OCI-LY7 (cell line): ENCODE measurements around the gene PKIB. TPM values are rescaled to one million over a fixed set of nuclear protein-coding genes. Genes with fewer than 3 reads are reported as not detected.

ENCODE experiments used
- BruUV-seq: library from RNA; stranded (reverse); fragments of 400-500 nt; replicated peaks from 2 replicates; lab custom pipeline; 2021; lab: Mats Ljungman, UMichigan
- CTCF ChIA-PET: fragments of 300-600 bp; sonication (Branson Sonifier 250); formaldehyde crosslinking; loops from one replicate; lab custom pipeline; 2022; ENCODE audit warnings: antibody characterized with exemption; ENCODE audit not compliant: unreplicated experiment; lab: Charles Lee
- POLR2A ChIA-PET: fragments of 300-600 bp; sonication (Branson Sonifier 250); formaldehyde crosslinking; loops from one replicate; lab custom pipeline; 2022; ENCODE audit warnings: antibody characterized with exemption; lab: Charles Lee
- DNase-seq: peaks from one replicate; pipeline ENCODE4 v3.0.0-alpha.2; 2015; ENCODE audit warnings: low spot score
- H2AFZ ChIP-seq: fragments of 200-600 bp; sonication (generic), shearing (Covaris generic); 2 replicates; pipeline ENCODE4 v1.6.1; 2014; ENCODE audit warnings: mild to moderate bottlenecking, antibody characterized with exemption, low read length, moderate library complexity
- H3K27ac ChIP-seq: fragments of 200-600 bp; sonication (generic); 2 replicates; pipeline ENCODE4 v1.5.1; 2014; ENCODE audit warnings: mixed run types, low read depth, mild to moderate bottlenecking, moderate library complexity, low read length, inconsistent platforms; ENCODE audit not compliant: poor library complexity, severe bottlenecking
- H3K36me3 ChIP-seq: fragments of 200-600 bp; sonication (generic); 2 replicates; pipeline ENCODE4 v1.6.1; 2014; ENCODE audit warnings: mild to moderate bottlenecking, antibody characterized with exemption, low read length, moderate library complexity, mixed read lengths; ENCODE audit not compliant: insufficient read depth
- H3K4me1 ChIP-seq: fragments of 200-600 bp; sonication (generic); 2 replicates; pipeline ENCODE4 v1.5.1; 2014; ENCODE audit warnings: mild to moderate bottlenecking, low read length; ENCODE audit not compliant: insufficient read depth, poor library complexity, severe bottlenecking
- H3K4me2 ChIP-seq: fragments of 200-600 bp; sonication (generic); 2 replicates; pipeline ENCODE4 v1.6.1; 2014; ENCODE audit warnings: mild to moderate bottlenecking, low read length
- H3K4me3 ChIP-seq: fragments of 200-600 bp; sonication (generic); 2 replicates; pipeline ENCODE4 v1.5.1; 2014; ENCODE audit warnings: mild to moderate bottlenecking, low read depth, low read length; ENCODE audit not compliant: poor library complexity, severe bottlenecking
- H3K79me2 ChIP-seq: fragments of 200-600 bp; sonication (generic); 2 replicates; pipeline ENCODE4 v1.6.1; 2016; ENCODE audit warnings: low read depth, mild to moderate bottlenecking, low read length, moderate library complexity, mixed read lengths; ENCODE audit not compliant: insufficient read depth
- H3K9me2 ChIP-seq: fragments of 200-600 bp; sonication (generic); 2 replicates; pipeline ENCODE4 v1.6.1; 2016; ENCODE audit warnings: mild to moderate bottlenecking, low read length, mixed read lengths; ENCODE audit not compliant: insufficient read depth
- H3K9me3 ChIP-seq: fragments of 200-600 bp; sonication (generic); 2 replicates; pipeline ENCODE4 v1.6.1; 2014; ENCODE audit warnings: mild to moderate bottlenecking, mixed run types, low read length, mixed read lengths
- H4K20me1 ChIP-seq: fragments of 200-600 bp; sonication (generic); 2 replicates; pipeline ENCODE4 v1.6.1; 2014; ENCODE audit warnings: mild to moderate bottlenecking, antibody characterized with exemption, low read length, moderate library complexity, mixed read lengths; ENCODE audit not compliant: insufficient read depth
- CTCF ChIP-seq: fragments of 200-600 bp; sonication (generic); conservative IDR thresholded peaks from 2 replicates; pipeline ENCODE4 v1.5.1; 2014; ENCODE audit warnings: mild to moderate bottlenecking, antibody characterized with exemption, low read length, moderate library complexity, mixed read lengths
- EZH2phosphoT487 ChIP-seq: fragments of 200-600 bp; sonication (generic); IDR thresholded peaks from 2 replicates; pipeline ENCODE4 v1.6.1; 2018; ENCODE audit warnings: low read depth, borderline replicate concordance, mild to moderate bottlenecking, mixed run types, antibody characterized with exemption, low read length, moderate library complexity, mixed read lengths
- intact Hi-C: fragments of 100-400 bp; cut with micrococcal nuclease; formaldehyde crosslinking; loops from one replicate; pipeline ENCODE4 v1.10.0; 2022; ENCODE audit not compliant: unreplicated experiment
- total RNA-seq, 2 experiments: library from RNA; depleted of rRNA in 1 of 2; stranded (reverse); fragments of >200 nt in 1 of 2; shearing (Covaris generic) in 1 of 2; gene quantifications; 2 replicates each; pipeline ENCODE4 v1.2.3, GENCODE V29; 2014 to 2022

Gene PKIB
- total RNA-seq, 2 experiments from 2014 or later, result 0.46 TPM; not detected in 1

GRCh38 chr6:122736163-122736562 lies 126.0 kb downstream of the PKIB start:
- no peak overlapping the region for H2AFZ ChIP-seq
- TF ChIP-seq CTCF (no peak), EZH2phosphoT487 (no peak)
- no peaks in the 10 kb centered on the region for H4K20me1 ChIP-seq
- no peaks in the 10 kb centered on the region for H3K79me2 ChIP-seq
- no peaks in the 10 kb centered on the region for H3K4me1 ChIP-seq
- ChIA-PET CTCF (no interaction called here), POLR2A (no interaction called here)
- intact Hi-C loops, result no loop called here
- BruUV-seq, result no TSS peak
- H3K4me2 ChIP-seq, result no peak overlapping the region
- H3K9me3 ChIP-seq, result no peaks in the 10 kb centered on the region
- H3K9me2 ChIP-seq, result no peaks in the 10 kb centered on the region
- DNase-seq, result no peak
- no peak overlapping the region for H3K4me3 ChIP-seq
- H3K36me3 ChIP-seq, result no peaks in the 10 kb centered on the region
- no peak overlapping the region for H3K27ac ChIP-seq

- ChIA-PET POLR2A (no interaction called here), CTCF (no interaction called here)
- BruUV-seq, result no TSS peak
- TF ChIP-seq CTCF (no peak), EZH2phosphoT487 (no peak)
- H3K4me1 ChIP-seq, result no peaks in the 10 kb centered on the region
- H3K9me3 ChIP-seq, result no peaks in the 10 kb centered on the region
- no peak overlapping the region for H3K4me2 ChIP-seq
- no peak overlapping the region for H3K4me3 ChIP-seq
- H3K36me3 ChIP-seq, result no peaks in the 10 kb centered on the region
- intact Hi-C loops, result no loop called here
- H4K20me1 ChIP-seq, result no peaks in the 10 kb centered on the region
- no peak overlapping the region for H3K27ac ChIP-seq
- H3K79me2 ChIP-seq, result no peaks in the 10 kb centered on the region
- H2AFZ ChIP-seq, result no peak overlapping the region
- DNase-seq, result no peak
- H3K9me2 ChIP-seq, result no peaks in the 10 kb centered on the region
Observed at GRCh38 chr6:122736616-122737015, 126.4 kb downstream of the PKIB start.

- no peak for TF ChIP-seq CTCF
- no peak for TF ChIP-seq EZH2phosphoT487
- BruUV-seq, result no TSS peak
- DNase-seq, result no peak
- H3K4me2 ChIP-seq, result no peak overlapping the region
- intact Hi-C loops, result no loop called here
- no peaks in the 10 kb centered on the region for H3K79me2 ChIP-seq
- H4K20me1 ChIP-seq, result no peaks in the 10 kb centered on the region
- no peak overlapping the region for H3K4me3 ChIP-seq
- no peaks in the 10 kb centered on the region for H3K36me3 ChIP-seq
- no peaks in the 10 kb centered on the region for H3K9me3 ChIP-seq
- POLR2A ChIA-PET, result interaction anchor here (0.7 kb wide), 1 partner anchor 180 kb away, joined by 3 read pairs; no protein-coding TSS in a partner anchor
- H3K4me1 ChIP-seq, result no peaks in the 10 kb centered on the region
- H3K9me2 ChIP-seq, result no peaks in the 10 kb centered on the region
- no peak overlapping the region for H2AFZ ChIP-seq
- no peak overlapping the region for H3K27ac ChIP-seq
- CTCF ChIA-PET, result no interaction called here
Observed at GRCh38 chr6:122740091-122740490, 129.9 kb downstream of the PKIB start.
